Right cardiac atrium (tissue), 5 donors: ENCODE data around the gene MUCL3. TPM values are rescaled to one million over a fixed set of nuclear protein-coding genes. Genes with fewer than 3 reads are reported as not detected.

Experiments used
- ATAC-seq, 2 donors: fragments of 200-7000 bp; cut with Tn5 transposase; one replicate each; pipeline versions ENCODE4 v1.8.0 to v1.9.1; 2020; ENCODE audit warnings: moderate library complexity in 2 of 2, mild to moderate bottlenecking in 1 of 2
- DNase-seq, 3 donors: peaks; one replicate each; pipeline ENCODE4 v3.0.0-alpha.2; 2020
- H3K27ac ChIP-seq: one replicate; pipeline ENCODE4 v1.5.1; 2013; ENCODE audit warnings: mild to moderate bottlenecking, low read length, control low read depth, moderate library complexity
- H3K27me3 ChIP-seq: one replicate; pipeline ENCODE4 v1.6.1; 2013; ENCODE audit not compliant: control insufficient read depth, insufficient read depth
- H3K4me1 ChIP-seq: one replicate; pipeline ENCODE4 v1.6.1; 2013; ENCODE audit warnings: low read length; ENCODE audit not compliant: control insufficient read depth, insufficient read depth
- H3K4me3 ChIP-seq: one replicate; pipeline ENCODE4 v1.5.1; 2013; ENCODE audit warnings: low read length, control low read depth
- H3K9me3 ChIP-seq: one replicate; pipeline ENCODE4 v1.6.1; 2013; ENCODE audit warnings: low read length; ENCODE audit not compliant: control insufficient read depth
- WGBS: extraction: QIAGEN DNeasy Blood & Tissue Kit; methylation state at CpG from one replicate; pipeline ENCODE4 v1.1.7; 2013; 5-methylcytosine and 5-hydroxymethylcytosine counted together
- intact Hi-C, 4 donors: fragments of 100-400 bp; cut with DNase I; formaldehyde crosslinking; loops; one replicate each; pipeline versions ENCODE4 v1.11.0 to v1.14.0; 2022 to 2023
- polyA plus RNA-seq: library from polyadenylated mRNA; stranded (reverse); fragments of 200-250 nt; gene quantifications from one replicate; pipeline ENCODE4 v1.2.3, GENCODE V29; 2013
- total RNA-seq, 4 donors: library from RNA; stranded (reverse); fragmentation: NEBNext Ultra II Directional; extraction: Animal tissue kit (Norgen Biotek cat#: 25700); gene quantifications; one replicate each; pipeline ENCODE4 v1.2.1, GENCODE V29; 2021
- donor health status: healthy with polysubstance abuse.
- donor health status: DM: no; HTN: yes; CAD: no.
- donor health status: DM: no; HTN: no; CAD: no.
- donor health status: DM: no; HTN: yes; CAD: no; lungs with severe emphysema.
- donor health status: DM: yes; HTN: yes; CAD: no.

Gene MUCL3
- total and polyA plus RNA-seq, 5 donors: not detected

GRCh38 chr6:30944051-30944450 is 3.3 kb downstream of the MUCL3 start:
- Histone ChIP-seq H3K4me1 (peaks cover 5% of the 10 kb centered on the region), H3K27ac (no peak overlapping the region), H3K4me3 (no peak overlapping the region), H3K27me3 (no peaks in the 10 kb centered on the region), H3K9me3 (no peaks in the 10 kb centered on the region)
- DNase-seq: no peak
- intact Hi-C loops: no loop called here
- no peak for ATAC-seq
- WGBS: 91% methylated on average over 4 of the region's 4 CpGs

GRCh38 chr6:30945281-30945680 is 4.5 kb downstream of the MUCL3 start:
- H3K4me3 ChIP-seq: no peak overlapping the region
- no peak for DNase-seq
- H3K27me3 ChIP-seq: no peaks in the 10 kb centered on the region
- peaks cover 5% of the 10 kb centered on the region for H3K4me1 ChIP-seq
- no peak overlapping the region for H3K27ac ChIP-seq
- ATAC-seq: no peak
- intact Hi-C loops: no loop called here
- no peaks in the 10 kb centered on the region for H3K9me3 ChIP-seq
- WGBS: 84% methylated on average over 5 of the region's 5 CpGs

DNA sequence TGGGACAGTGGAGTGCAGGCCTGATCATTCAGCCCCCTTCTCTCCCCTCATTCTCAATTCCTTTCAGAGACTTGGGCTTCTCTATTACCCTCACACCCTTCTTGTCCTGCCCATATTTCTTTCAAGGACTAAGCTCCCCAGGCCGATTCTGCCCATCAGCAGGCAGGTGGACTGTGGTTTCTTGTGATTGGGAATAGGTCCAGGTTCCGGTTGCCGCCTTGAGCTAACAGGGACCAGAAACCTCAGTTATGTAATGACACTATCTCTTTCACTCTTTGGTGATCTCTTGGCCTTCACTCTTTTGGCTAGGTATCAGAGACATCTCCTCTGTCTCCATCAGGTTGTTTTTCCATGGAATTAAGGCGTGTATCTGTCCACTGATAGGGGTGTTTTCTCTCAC is 6.5 kb downstream of the MUCL3 start:
- no peak overlapping the region for H3K27ac ChIP-seq
- no peak for DNase-seq
- intact Hi-C loops: no loop called here
- no peak for ATAC-seq
- H3K9me3 ChIP-seq: no peaks in the 10 kb centered on the region
- no peaks in the 10 kb centered on the region for H3K27me3 ChIP-seq
- no peak overlapping the region for H3K4me3 ChIP-seq
- WGBS: 84% methylated on average over 4 of the region's 4 CpGs
- H3K4me1 ChIP-seq: peaks cover 5% of the 10 kb centered on the region

DNA sequence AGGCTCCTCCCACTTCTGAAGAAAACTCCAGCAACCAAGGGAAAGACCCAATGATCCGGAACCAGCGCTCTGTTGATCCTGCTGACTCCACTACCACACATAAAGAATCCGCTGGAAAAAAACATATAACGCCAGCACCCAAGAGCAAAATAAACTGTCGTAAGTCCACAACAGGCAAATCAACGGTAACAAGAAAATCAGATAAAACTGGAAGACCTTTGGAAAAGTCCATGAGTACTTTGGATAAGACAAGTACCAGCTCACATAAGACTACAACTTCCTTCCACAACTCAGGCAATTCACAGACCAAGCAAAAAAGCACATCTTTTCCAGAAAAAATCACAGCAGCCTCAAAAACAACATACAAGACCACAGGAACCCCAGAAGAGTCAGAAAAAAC is 8.0 kb downstream of the MUCL3 start:
- no peak for ATAC-seq
- DNase-seq: no peak
- intact Hi-C loops: no loop called here
- Histone ChIP-seq H3K27ac (no peak overlapping the region), H3K4me3 (no peak overlapping the region), H3K27me3 (no peaks in the 10 kb centered on the region), H3K9me3 (no peaks in the 10 kb centered on the region), H3K4me1 (no peaks in the 10 kb centered on the region)
- 93% methylated on average over 6 of the region's 6 CpGs for WGBS

DNA sequence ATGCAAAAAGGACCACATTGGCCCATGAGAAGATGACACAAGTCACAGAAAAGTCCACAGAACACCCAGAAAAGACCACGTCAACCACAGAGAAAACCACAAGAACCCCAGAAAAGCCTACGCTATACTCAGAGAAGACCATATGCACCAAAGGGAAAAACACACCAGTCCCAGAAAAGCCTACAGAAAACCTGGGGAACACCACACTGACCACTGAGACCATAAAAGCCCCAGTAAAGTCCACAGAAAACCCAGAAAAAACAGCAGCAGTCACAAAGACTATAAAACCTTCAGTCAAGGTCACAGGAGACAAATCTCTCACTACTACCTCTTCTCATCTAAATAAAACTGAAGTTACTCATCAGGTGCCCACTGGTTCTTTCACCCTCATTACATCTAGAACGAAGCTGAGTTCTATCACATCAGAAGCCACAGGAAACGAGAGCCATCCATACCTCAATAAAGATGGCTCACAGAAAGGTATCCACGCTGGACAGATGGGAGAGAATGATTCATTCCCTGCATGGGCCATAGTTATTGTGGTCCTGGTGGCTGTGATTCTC is 11.2 kb downstream of the MUCL3 start:
- H3K27me3 ChIP-seq: no peaks in the 10 kb centered on the region

GRCh38 chr6:30954631-30955366 is 14.0 kb downstream of the MUCL3 start:
- intact Hi-C loops: no loop called here
- Histone ChIP-seq H3K27me3 (no peaks in the 10 kb centered on the region), H3K9me3 (no peaks in the 10 kb centered on the region), H3K4me1 (no peaks in the 10 kb centered on the region), H3K27ac (no peak overlapping the region), H3K4me3 (peak overlapping the region; percentile 51)
- DNase-seq: no peak
- WGBS: 55% methylated on average over 9 of the region's 9 CpGs
- peak; percentile 5 to 7 for ATAC-seq

More for the DNA sequence above, 11.2 kb downstream of the MUCL3 start:
- no peaks in the 10 kb centered on the region for H3K4me1 ChIP-seq
- intact Hi-C loops: no loop called here
- no peak overlapping the region for H3K4me3 ChIP-seq
- no peak for ATAC-seq
- no peaks in the 10 kb centered on the region for H3K9me3 ChIP-seq
- DNase-seq: no peak
- H3K27ac ChIP-seq: no peak overlapping the region
- WGBS: 86% methylated on average over 5 of the region's 5 CpGs

- no peak overlapping the region for H3K27ac ChIP-seq
- H3K9me3 ChIP-seq: no peaks in the 10 kb centered on the region
- WGBS: 5% methylated on average over 46 of the region's 46 CpGs
- intact Hi-C loops: no loop called here
- peak overlapping the region; percentile 51 for H3K4me3 ChIP-seq
- DNase-seq (peak; percentile 80 to 88 (median 85)), ATAC-seq (peak; percentile 86 to 94)
- H3K27me3 ChIP-seq: no peaks in the 10 kb centered on the region
- no peaks in the 10 kb centered on the region for H3K4me1 ChIP-seq
Observed at GRCh38 chr6:30955367-30956042, 14.7 kb downstream of the MUCL3 start.

DNA sequence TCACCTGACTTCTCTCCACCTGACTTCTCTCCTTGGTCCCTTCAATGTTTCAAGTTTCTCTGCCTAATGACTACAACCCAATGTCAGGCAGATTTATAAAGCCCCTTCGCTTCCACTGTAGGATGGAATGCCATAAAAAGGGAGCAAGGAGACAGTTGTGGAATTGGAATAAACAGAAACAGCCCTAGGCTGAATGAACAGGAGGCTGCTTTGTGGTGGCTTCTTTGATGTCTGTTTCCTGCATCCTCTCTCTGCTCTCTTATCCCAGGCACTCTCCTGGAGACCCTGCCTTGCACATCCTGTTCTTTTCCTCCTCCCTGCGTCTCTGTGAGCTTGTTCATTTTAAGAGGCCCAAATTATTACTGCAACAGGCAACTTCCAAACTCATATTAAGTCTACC is 16.9 kb downstream of the MUCL3 start:
- 73% methylated on average over 2 of the region's 2 CpGs for WGBS
- no peak for DNase-seq
- no peak overlapping the region for H3K4me3 ChIP-seq
- no peak overlapping the region for H3K27ac ChIP-seq
- no peaks in the 10 kb centered on the region for H3K27me3 ChIP-seq
- no peak for ATAC-seq
- intact Hi-C loops: no loop called here
- no peaks in the 10 kb centered on the region for H3K4me1 ChIP-seq
- H3K9me3 ChIP-seq: no peaks in the 10 kb centered on the region

DNA sequence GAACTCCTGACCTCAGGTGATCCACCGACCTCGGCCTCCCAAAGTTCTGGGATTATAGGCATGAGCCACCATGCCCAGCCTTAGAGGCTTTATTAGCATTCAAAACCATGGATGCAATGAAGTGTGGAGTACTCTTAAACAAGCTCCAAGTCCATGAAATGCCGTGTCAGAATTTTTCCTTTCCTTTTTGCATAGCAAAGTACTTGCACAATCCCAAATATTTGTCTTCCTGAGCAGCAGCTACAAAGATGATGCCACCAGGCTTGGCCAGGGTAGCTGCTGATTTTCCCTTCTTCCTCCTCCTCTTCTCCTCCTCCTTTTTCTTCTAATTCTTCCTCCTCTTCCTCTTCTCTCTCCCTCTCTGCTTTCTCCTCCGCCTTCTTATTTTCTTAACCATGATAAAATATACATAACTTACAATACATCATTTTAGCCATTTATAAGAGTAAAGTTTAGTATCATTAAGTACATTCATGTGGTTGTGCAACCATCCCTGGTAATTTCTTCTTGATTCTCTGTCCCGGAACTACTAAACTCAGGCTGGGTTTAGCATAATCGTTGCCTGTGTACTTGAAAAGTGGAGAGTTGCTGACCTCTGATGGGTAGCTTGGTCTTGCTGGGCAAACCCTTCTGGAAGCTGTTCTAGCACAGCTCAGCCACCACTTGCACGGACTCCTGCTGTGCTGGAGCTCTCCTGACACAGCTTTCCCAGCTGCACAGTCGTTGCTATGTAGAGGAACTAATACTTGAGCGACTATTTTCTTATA is 20.3 kb downstream of the MUCL3 start:
- Histone ChIP-seq H3K9me3 (no peaks in the 10 kb centered on the region), H3K27me3 (no peaks in the 10 kb centered on the region), H3K4me1 (no peaks in the 10 kb centered on the region), H3K27ac (no peak overlapping the region), H3K4me3 (no peak overlapping the region)
- ATAC-seq (no peak), DNase-seq (no peak)
- 79% methylated on average over 9 of the region's 9 CpGs for WGBS
- intact Hi-C loops: no loop called here

DNA sequence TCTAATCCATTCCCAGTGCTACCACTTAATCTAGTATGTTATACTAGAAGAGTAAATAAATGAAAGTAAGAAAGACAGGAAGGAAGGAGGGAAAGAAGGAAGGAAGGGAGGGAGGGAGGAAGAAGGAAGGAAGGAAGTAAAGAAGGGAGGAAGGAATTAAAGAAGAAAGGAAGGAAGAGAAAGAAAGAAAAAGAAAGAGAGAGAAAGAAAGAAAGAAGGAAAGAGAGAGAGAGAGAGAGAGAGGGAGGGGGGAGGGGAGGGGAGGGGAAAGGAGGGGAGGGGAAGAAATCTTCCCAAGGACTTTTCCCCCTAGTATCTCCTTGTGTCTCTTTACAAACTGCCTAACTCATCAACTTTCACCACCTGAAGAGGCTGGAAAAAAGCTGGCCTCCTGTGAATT is 21.9 kb downstream of the MUCL3 start:
- H3K27ac ChIP-seq: no peak overlapping the region
- H3K4me3 ChIP-seq: no peak overlapping the region
- intact Hi-C loops: no loop called here
- DNase-seq (no peak), ATAC-seq (no peak)
- no peaks in the 10 kb centered on the region for H3K27me3 ChIP-seq
- H3K4me1 ChIP-seq: no peaks in the 10 kb centered on the region
- no peaks in the 10 kb centered on the region for H3K9me3 ChIP-seq

DNA sequence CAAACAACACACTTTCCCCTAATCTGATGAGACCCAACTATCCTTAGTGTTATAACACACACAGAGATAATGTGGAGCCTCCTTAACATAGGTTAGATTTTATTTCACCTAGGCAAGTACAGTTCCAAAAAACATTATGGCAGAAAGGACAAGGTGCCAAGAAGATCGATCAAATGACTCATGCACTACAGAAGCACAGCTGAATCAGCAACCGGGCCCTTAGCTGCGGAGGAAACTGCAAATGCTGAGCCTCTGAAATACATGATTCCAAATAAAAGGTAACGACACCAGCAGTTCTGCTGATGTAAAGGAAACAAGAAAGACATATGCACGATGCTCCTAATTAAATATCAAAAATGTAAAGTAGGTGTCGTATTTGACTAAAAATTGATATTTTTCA is 22.9 kb downstream of the MUCL3 start:
- Histone ChIP-seq H3K4me3 (no peak overlapping the region), H3K27me3 (no peaks in the 10 kb centered on the region), H3K9me3 (no peaks in the 10 kb centered on the region), H3K4me1 (no peaks in the 10 kb centered on the region), H3K27ac (no peak overlapping the region)
- DNase-seq: no peak
- 82% methylated on average over 6 of the region's 6 CpGs for WGBS
- ATAC-seq: no peak
- intact Hi-C loops: no loop called here
